Parathyroid adenoma (tissue), 2 donors: ENCODE data around the gene KAT8.
"Not testable (repeated sequence)": the region's sequence is repeated elsewhere in the genome, so short reads cannot be mapped to it uniquely, and the experiment has no call there.

Experiments
- H2AFZ ChIP-seq: fragments of 300-600 bp; sonication (generic); one replicate; pipeline ENCODE4 v1.7.0; 2017; ENCODE audit warnings: antibody characterized with exemption, mild to moderate bottlenecking
- H3K27ac ChIP-seq: fragments of 300-600 bp; sonication (generic); one replicate; pipeline ENCODE4 v1.7.0; 2017
- H3K27me3 ChIP-seq: fragments of 300-600 bp; sonication (generic); one replicate; pipeline ENCODE4 v1.7.0; 2017; ENCODE audit warnings: low read length; ENCODE audit not compliant: control insufficient read depth, insufficient read depth
- H3K36me3 ChIP-seq: fragments of 300-600 bp; sonication (generic); one replicate; pipeline ENCODE4 v1.7.0; 2017; ENCODE audit warnings: low read length; ENCODE audit not compliant: control insufficient read depth, insufficient read depth
- H3K4me1 ChIP-seq: fragments of 300-600 bp; sonication (generic); one replicate; pipeline ENCODE4 v1.7.0; 2017; ENCODE audit warnings: control low read depth
- H3K4me2 ChIP-seq: fragments of 300-600 bp; sonication (generic); one replicate; pipeline ENCODE4 v1.7.0; 2017; ENCODE audit warnings: low read length
- H3K4me3 ChIP-seq: fragments of 300-600 bp; sonication (generic); one replicate; pipeline ENCODE4 v1.7.0; 2017; ENCODE audit warnings: low read depth, low read length
- H3K79me2 ChIP-seq: fragments of 300-600 bp; sonication (generic); one replicate; pipeline ENCODE4 v1.7.0; 2017; ENCODE audit warnings: control low read depth
- H3K9ac ChIP-seq: fragments of 300-600 bp; sonication (generic); one replicate; pipeline ENCODE4 v1.7.0; 2017; ENCODE audit warnings: mild to moderate bottlenecking
- H3K9me3 ChIP-seq: fragments of 300-600 bp; sonication (generic); one replicate; pipeline ENCODE4 v1.7.0; 2017; ENCODE audit warnings: low read length; ENCODE audit not compliant: control insufficient read depth
- CTCF ChIP-seq: fragments of 300-600 bp; sonication (generic); IDR thresholded peaks from one replicate; pipeline ENCODE4 v1.7.0; 2017; ENCODE audit warnings: antibody characterized with exemption, mild to moderate bottlenecking
- donor health status: primary hyperparathyroidism.

Gene KAT8

GRCh38 chr16:31138621-31139578 is 21.4 kb downstream of the KAT8 start:
- Histone ChIP-seq H3K27ac (no peak overlapping the region), H3K4me1 (peaks cover 35% of the 10 kb centered on the region), H3K4me3 (no peak overlapping the region)

GRCh38 chr16:31141071-31141469 is 23.6 kb downstream of the KAT8 start:
- H2AFZ ChIP-seq, H3K9me3 ChIP-seq, H3K9ac ChIP-seq, H3K79me2 ChIP-seq, H3K36me3 ChIP-seq, H3K27ac ChIP-seq, H3K27me3 ChIP-seq: not testable (repeated sequence)
- peaks cover 18% of the 10 kb centered on the region for H3K4me1 ChIP-seq
- peak overlapping the region; percentile 26 for H3K4me3 ChIP-seq
- peak overlapping the region; percentile 75 for H3K4me2 ChIP-seq

More at GRCh38 chr16:31138621-31139578, 21.4 kb downstream of the KAT8 start:
- Histone ChIP-seq H3K9ac (no peak overlapping the region), H3K79me2 (peaks cover 4% of the 10 kb centered on the region), H2AFZ (peak overlapping the region; percentile 65), H3K4me2 (no peak overlapping the region), H3K27me3 (no peaks in the 10 kb centered on the region), H3K9me3 (no peaks in the 10 kb centered on the region), H3K36me3 (no peaks in the 10 kb centered on the region)
- no peak for TF ChIP-seq CTCF

GRCh38 chr16:31141489-31142108 is 24.1 kb downstream of the KAT8 start:
- Histone ChIP-seq H3K79me2 (no peaks in the 10 kb centered on the region), H3K4me1 (peaks cover 15% of the 10 kb centered on the region), H3K4me2 (peak overlapping the region; percentile 75)

GRCh38 chr16:31142109-31143010 is 24.9 kb downstream of the KAT8 start:
- Histone ChIP-seq H2AFZ (peak overlapping the region; percentile 98), H3K79me2 (no peaks in the 10 kb centered on the region), H3K27ac (peak overlapping the region; percentile 69), H3K9ac (no peak overlapping the region), H3K36me3 (no peaks in the 10 kb centered on the region), H3K9me3 (no peaks in the 10 kb centered on the region), H3K4me2 (peak overlapping the region; percentile 81), H3K4me1 (peaks cover 15% of the 10 kb centered on the region), H3K27me3 (no peaks in the 10 kb centered on the region), H3K4me3 (peak overlapping the region; percentile 26)
- peak; percentile 98 for TF ChIP-seq CTCF

More at GRCh38 chr16:31141489-31142108, 24.1 kb downstream of the KAT8 start:
- Histone ChIP-seq H3K9me3 (no peaks in the 10 kb centered on the region), H3K4me3 (peak overlapping the region; percentile 26), H3K36me3 (no peaks in the 10 kb centered on the region), H3K27me3 (no peaks in the 10 kb centered on the region), H2AFZ (peak overlapping the region; percentile 69), H3K27ac (peak overlapping the region; percentile 69), H3K9ac (no peak overlapping the region)
- TF ChIP-seq CTCF: no peak
